Stimulated activated CD4-positive, alpha-beta T cell treated with anti-CD3 and anti-CD28 coated beads, Interleukin-15, amount 100 ng/mL, for 1 hour (primary cell): ENCODE data around the gene IRX3.

Source experiments
- DNase-seq, 2 donors: peaks; one replicate each; pipeline ENCODE4 v3.0.0-alpha.2; 2020; ENCODE audit warnings: low read depth in 1 of 2, low spot score in 1 of 2

Gene IRX3

DNA sequence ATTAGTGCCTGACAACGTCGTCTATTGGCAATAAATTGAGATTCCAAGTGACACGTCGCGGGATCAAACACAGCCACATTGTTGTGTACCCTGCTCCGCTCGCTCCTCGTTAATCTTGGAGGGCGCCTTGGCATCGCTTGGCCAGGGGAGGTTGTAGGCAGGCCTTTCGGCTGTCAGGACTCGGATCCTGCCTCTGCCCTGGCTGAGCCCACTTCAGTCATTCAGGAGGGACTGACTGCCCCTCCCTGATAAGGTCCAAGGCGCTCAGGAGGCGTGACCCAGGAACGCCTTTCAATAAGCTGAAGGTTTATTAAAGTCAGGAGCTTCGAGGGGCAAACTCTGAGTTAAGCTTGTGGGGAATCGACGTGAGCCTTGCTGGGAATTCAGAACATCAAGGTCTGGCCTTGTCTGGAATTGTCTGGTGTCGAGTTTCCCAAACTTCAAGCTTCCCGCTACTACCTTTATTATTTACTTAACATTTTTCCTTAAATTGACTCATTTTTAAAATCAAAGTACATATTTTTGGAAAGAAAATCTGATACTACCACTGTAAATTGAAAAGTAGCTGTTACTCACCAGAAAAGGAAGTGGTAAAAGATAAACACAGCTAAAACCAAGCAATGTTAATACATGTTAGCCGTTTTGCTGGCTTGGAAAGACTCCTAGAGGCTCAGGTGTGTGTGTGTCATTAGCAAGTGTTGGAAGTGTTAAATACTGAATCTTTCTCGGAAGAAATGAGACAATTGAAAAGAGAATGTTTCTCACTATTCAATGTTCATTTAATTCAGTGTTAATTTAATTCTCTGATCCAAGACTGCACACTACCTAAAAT lies 5.3 kb upstream of the IRX3 start:
- DNase-seq = no peak

DNA sequence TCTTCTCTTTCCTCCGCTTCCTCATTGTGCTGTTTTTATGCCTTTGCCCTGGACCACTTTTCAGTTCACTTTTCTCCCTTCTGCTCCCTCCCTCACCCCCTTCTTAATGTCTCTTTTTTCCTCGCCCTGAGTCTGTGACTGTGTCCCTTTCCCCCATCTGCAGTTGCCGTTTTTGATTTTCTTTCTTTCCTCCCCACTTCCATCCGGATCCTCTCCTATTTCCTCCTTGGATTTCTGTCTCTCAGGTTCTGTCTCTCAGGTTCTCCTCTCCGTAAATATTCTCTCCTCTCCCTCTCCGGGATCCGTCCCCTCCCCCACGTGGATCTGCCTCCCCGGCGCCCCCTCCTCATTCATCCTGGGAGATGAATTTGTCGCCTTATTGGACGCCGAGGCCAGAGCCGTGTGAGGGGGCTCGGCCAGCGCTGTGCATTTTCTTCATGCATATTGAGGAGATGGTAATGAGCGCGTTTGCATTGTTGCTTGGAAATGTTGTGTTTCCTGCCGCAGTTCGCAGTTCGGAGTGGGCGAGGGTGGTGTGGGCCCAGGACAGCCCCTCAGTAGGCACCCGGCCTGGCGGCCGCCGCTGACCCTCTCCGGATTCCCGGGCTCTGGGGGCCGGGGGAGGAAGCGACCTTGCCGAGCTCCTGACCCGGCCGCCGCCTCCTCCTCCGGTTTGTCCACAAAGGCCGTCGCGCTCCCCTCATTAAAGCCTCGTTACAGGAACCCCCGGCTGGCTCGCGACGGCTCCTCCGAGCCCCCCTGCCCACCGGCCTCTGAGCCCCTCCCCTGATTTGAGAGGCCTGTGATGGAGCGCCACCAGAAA lies 4.5 kb upstream of the IRX3 start:
- no peak for DNase-seq

DNA sequence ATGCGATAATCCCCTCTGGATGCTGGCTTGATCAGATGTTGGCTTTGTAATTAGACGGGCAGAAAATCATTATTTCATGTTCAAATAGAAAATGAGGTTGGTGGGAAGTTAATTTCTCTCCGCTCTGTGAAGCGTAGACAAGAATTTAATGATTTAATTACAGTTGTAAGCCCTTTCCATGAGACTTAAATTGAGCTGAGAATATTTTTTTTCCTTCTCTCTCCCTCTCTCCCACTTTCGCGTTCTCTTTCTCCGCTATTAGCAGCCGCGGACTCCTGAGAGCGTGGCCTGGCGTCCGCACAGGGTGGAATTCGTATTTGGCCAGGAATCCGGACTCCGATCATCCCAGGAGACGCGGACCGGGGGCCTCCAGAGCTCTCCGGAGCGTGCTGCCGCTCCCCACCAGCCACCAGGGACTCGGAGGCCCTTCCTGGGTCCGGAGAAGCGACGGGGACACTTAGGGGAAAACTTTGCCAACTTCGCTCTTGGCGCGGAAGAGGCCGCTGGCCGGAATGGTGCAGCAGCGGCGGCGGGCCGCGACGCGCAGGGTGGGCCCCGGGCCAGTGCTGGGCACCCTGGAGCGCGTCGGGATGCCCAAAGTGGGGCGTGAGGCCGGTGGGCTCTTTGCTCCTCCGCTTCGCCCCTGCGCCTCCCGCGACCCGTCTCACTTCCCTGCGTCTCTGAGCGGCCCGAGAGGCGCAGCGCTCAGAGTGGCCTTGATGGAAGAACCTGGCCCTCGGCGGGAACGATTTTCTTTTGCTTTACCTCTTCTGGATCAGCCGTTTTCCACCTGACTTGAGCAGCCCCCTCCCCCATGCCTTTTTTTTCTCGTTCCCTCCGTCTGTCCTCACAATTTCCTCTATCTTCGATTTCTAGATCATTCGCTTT lies 3.6 kb upstream of the IRX3 start:
- DNase-seq = no peak

DNA sequence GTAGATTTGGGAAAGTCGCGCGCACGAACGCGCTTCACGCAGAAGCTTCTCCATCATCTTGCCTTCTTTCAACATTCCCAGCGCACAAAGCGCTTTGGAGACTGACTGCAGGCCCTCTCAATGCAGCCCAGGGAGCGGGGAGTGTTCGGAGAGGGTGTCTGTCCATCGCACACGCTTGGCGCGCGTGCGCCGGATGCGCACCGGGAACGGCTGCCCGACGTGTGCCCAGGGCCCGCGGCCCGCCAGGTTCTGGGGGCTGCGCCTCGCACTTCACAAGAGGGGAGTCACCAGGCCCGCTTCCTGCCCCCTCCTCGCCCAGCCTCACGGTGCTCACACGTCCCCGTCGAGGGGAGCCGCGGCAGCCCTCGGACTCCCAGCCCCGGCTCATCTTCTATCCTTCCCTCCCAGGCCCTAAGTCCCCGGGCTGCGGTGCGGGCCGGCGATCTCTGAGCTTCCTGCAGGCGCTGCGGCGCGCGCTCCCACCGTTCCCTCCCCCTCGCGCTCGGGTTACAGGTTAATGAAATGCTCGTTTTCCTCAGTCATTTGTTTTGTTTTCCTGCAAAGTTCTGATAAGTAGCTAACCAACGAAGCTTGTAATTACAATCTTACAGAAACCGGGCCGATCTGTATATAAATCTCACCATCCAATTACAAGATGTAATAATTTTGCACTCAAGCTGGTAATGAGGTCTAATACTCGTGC lies 2.8 kb upstream of the IRX3 start:
- DNase-seq = no peak

DNA sequence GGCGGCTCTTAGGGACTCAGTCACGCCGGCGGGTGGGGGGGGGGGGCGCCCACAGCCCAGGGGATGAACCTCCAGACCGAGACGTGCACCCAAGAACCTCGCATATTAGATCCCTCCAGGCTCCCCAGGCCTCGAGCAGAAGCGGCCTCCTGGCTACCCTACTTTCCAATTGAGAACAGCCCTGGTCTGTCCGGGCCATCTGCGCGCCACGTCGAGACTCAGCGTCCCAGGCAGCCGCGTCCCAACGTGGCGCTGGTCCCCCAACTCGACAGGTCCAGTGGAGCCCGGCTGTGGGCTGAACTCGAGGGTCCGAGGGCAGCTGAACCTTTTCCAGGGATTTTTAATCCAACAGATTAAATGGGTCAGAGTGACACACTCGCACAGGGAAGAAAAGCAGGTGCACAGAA lies 2.3 kb upstream of the IRX3 start:
- no peak for DNase-seq

DNA sequence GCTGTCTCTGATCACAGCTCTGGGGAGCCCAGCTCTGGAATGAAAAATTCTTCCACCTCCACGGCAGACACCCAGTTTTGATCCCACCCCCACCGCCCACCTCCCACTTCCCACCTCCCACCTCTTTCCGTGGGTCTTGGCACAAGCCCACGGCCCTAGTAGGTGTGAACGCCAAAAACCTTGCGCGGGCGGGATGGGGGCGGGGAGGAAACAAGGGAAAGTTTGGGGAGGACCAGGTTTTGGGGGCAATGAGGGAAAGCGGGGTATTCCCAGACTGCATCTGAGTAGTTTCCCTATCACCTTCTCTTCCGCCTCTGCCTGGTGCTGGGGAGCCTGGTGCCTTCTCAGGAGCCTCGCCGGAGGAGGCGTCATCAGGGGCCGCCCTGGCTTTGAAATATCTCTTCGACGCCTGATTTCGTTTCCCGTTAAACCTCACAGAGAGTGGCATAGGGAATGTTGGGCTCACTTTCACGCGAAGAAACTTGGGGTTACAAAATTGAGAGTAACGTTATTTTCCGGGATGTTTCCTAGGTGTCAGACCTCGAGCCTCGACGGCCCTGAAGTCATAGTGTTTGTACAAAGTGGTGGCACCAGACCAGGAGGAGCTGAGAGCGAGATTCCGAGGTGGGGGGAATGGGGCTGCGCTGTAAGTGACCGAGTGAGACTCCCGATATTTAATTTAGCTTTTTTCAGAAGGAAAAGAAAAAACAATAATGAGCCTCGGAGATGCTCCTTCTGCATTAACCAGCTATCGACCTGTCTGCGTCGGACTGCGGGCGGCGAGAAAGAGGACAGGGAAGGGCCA lies 1.6 kb upstream of the IRX3 start:
- no peak for DNase-seq

DNA sequence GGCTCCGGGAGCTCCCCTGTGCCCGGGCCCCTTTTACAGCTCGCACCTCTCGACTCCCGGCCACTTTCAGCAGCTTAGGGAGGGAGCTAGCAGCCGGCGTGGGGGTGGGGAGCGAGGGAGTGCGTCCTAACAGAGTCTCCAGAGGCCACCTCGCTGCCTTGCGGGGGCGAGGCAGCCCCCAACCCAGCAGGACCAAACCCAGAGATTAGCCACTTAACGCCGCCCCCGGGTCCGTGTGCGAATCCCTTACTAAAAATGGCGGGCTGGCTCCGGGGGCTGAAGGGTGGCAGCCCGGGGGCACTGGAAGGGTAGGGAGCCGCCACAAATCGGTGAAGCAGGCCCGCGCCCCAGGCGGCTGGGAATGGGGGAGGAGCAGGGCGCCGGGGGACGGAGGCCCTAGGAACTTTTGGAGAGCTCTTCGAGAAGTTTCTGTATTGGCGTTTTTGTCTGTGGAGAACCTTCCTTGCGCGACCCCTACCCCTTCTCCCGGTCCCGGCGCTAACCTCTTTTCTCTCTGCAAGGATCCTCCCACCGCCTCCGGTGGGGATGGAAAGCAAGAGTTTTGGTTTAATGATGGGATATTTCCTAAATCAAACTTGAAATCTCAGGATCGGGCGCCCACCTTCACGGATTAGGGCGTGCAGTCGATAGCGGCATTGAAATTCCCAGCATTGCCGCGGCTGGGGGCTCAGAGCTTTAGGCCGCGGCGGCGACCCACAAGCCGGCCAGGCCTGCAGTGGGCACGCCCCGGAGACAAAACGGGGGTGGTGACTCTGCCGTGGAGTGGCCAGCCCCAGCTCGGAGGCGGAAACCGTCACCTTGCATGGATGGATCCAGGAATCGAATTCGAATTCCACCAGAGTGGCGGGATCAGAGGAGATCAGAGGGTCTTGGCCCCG lies 793 bp upstream of the IRX3 start:
- no peak for DNase-seq

DNA sequence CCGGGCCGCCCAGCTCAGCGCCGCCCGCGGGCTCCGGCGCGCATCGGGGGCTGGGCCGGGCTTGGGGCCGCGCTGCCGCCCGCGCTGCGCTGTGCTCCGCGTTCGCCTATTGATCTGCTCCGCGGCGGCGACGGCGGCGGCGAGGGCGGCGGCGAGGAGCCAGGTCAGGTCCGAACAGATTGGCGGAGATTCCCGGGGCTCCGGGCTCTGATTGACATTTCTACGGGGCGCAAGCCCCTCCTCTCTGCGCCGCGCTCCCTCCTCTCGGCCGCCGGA lies 559 bp downstream of the IRX3 start:
- no peak for DNase-seq

DNA sequence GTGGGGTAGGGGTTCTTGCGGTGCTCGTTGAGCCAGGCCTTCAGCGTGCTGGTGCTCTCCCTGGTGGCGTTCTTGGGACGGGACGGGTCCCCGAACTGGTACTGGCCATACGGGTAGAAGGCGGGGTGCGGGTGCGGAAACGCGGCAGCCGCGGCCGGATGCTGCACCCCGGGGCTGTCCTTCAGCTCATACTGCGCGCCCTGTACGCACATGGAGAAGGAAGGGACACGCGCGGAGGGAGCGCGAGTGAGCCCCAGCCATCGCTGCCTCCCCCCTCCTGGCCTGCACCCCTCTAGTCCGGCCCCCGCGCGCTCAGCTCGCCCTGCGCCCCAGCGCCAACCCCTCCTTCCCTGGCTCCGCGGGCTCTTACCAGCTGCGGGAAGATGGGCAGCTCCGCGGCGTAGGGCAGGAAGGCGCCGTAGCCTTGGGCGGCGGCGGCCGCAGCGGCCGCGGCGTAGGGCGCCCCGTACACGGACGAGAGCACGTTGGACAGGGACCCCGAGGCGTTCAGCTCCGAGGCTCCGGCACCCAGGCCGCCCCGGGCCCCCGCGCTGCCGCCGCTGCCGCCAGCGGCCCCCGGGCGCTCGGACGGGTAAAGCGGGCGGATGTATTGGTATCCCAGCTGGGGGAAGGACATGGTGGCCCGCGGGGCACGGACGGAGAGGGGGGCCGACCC lies 1.0 kb downstream of the IRX3 start:
- no peak for DNase-seq

DNA sequence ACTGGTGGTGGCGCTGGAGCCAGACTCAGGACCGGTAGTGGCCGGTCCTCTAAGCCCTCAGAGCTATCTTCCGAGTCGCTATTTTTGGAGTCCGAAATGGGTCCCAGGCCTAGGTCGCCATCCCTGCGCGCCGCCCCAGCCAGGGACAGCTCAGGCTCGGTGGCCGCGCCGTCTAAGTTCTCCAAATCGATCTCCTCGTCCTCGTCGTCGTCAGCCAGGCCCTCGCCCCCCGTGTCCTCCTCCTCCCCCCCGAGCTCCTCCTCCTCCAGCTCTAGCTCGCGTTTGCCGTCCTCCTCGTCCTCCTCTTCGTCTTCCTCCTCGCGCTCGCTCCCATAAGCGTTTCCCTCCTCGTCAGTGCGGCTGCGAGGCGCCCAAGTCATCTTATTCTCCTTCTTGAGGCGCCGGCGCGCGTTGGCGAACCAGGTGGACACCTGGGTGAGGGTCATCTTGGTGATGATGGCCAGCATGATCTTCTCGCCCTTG lies 1.6 kb downstream of the IRX3 start:
- DNase-seq = no peak

DNA sequence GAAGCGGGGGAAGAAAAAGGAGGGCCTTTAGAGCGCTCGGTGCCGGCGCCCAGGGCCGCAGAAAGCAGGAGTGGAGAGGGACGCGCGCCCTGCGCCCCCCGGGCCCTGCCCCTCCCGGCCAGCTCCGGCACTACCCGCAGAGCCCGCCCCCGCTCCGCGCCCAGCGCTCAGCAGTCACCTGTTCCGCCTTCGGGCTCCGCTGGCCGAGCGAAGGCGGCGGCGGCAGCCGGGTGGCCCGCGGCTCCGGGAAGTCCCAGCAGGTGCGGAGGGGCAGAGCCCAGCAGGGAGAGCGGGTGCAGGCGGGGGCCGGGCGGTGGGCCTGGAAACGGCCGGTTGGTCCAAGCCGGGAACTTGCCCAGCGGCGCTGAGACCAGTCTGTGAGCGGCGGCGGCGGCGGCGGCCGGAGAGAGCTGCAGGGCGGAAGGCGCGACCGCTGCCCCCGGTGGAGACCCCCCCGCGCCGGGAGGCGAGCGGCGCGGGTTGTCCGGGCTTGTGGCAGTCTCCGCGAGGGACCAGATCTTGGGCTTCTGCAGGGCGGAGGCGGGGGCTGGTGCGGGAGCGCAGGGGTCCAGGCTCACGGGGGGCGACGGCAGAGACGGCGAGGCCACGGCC lies 2.2 kb downstream of the IRX3 start:
- no peak for DNase-seq

DNA sequence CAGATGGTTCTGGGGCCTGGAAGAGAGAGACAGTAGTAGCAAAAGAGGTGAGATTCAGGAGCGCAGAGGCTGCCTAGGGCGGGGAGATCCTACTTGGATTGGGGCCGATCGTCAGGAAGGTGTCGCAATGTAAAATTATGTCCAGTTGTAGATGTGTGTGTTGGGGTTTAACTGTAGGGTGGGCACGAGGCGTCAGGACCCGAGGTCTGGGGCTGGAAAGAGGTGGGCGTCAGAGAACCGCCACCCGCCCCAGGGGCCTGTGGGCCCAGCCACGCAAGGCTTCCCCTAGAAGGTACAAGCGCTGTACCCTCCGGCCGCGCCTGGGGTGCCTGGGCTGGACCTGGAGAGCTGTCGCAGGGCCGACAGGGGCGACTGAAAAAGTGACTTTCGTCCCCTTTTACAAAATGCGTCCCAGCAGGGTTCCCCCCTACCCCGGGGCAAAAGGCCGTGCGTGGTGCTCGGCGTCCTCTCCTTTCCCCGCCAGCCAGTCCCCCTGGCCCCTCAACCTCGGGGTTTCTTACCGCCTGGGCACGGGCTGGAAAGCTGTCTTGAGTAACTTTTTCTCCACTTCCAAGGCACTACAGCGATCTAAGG lies 2.8 kb downstream of the IRX3 start:
- DNase-seq = no peak

DNA sequence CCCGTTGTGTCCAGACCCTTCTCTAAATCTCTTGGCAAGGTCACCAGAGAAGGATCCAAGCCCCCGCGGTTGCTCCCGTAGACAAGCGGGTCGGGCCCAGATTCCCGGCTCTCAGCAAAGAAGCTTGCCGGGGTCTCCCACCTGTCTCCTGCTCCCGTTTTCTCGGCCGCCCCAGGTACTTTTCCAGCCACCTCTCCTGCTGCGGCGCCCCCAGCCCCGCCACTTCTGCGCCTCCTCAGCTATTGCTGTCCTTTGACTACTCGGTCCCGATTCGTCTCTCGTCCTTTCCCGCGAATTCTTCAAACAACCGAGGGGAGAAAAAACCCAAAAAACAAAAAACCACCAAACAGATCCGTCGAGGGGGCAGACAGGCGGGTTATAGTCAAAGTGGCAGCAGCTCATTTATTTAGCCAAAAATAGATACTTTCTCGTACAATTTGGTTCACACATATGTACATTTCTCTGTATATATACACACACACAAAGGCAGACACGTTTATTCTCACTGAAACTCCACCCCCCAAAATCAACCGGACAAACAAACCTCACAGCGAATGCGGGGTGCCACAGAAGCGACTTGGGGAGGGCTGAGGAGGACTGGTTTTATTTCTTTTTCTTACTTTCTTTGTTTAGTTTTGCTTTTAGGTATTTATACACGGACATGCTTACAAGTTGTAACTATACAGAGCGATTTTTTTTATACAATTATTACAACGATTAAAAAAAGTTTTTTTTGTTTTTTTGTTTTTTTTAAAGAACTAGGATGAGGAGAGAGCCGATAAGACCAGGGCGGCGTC lies 3.5 kb downstream of the IRX3 start:
- no peak for DNase-seq

DNA sequence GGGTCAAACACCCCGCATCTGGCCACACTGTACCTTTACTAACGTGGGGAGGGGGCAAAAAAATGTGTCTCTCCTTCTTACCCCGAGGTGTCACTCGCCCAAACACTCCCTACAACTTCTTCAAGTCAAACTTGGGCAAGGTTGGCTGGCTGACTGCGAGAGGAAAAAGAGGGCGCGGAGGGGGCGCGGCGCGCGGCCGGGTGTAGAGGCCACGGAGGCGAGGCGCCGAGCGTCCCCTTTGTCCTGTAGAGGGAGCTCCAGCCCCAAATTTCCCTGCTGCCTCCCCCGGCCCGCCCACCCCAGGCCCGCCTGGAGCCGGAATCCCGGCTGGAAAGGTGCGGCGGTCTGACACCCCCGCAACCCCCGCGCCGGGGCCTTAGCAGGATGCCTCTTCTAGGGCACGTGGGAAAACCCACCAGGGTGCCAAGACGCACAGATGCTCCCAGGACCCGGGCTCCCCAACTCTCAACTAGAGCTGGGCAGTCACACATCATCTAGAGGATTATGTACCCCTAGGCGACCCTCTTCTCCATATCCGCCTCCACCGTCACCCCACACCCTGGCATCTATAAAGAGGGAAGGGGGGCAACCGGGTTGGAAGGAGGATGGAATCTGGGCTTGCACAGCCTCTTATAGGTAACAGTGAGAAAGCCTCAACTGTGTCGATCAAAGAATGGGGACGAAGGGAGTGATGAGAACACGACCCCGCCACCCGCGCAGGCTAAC lies 4.2 kb downstream of the IRX3 start:
- no peak for DNase-seq

DNA sequence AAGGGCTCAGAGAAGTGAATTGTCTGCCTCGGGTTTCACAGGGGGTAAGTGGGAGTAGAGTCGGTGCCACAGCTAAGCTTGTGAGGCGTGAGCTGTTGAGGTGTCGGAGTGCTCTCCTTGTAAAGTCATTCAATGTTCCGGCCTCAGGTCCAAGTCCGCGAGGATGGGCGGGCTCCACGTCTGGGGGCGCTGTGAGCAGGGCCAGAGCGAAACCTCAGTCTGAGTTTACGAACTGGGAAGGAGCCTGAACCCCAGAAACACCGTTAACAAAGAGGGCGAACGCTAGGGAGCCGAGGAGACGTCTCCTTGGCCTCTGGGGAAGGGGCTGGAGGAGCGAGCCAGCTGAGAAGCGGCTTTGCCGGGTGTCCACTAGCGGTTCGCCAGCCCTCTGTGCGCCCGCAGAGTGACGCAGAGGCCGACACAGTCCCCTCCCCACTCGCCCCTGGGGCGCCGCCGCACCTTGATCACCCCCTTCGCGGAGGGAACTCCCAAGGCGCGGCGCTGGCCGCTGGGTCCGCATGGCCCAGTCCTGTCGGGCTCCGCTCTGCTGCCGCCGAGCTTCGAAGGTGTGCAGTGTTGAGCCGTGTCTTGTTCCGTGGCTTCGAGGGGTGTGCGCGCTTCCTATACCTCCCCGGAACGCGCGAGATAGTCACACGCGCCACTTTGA lies 4.9 kb downstream of the IRX3 start:
- no peak for DNase-seq

DNA sequence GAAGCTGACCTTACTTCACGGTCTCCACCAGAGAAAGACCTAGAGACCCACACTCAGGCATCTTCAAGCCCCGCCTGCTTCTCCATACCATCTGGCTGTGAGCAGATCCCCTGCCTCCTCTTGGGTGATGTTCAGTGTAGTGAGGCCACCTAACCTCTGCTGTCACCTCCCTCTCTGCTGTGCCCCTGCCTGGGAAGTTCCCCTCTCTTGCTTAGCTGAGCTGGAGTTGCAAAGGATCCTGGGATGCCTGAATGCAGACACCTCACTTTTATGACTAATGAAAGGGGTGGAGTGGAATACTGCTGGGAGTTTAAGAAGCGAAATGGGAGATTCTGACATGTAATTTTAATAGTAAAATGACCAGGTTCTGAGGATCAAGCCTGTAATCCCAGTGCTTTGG lies 5.8 kb downstream of the IRX3 start:
- DNase-seq = no peak
